HG03521 (cell line): ENCODE data around the gene STPG3.
A peak's percentile ranks its signal among the peaks of the same experiment; 100 is the strongest.
"Not testable (repeated sequence)": the region's sequence is repeated elsewhere in the genome, so short reads cannot be mapped to it uniquely, and the experiment has no call there.

Experiments used
- ATAC-seq: cut with Tn5 transposase; IDR thresholded peaks from one replicate; pipeline ENCODE4 v1.9.1; 2021; ENCODE audit warnings: mild to moderate bottlenecking, moderate library complexity; ENCODE audit not compliant: unreplicated experiment

STPG3 gene

DNA sequence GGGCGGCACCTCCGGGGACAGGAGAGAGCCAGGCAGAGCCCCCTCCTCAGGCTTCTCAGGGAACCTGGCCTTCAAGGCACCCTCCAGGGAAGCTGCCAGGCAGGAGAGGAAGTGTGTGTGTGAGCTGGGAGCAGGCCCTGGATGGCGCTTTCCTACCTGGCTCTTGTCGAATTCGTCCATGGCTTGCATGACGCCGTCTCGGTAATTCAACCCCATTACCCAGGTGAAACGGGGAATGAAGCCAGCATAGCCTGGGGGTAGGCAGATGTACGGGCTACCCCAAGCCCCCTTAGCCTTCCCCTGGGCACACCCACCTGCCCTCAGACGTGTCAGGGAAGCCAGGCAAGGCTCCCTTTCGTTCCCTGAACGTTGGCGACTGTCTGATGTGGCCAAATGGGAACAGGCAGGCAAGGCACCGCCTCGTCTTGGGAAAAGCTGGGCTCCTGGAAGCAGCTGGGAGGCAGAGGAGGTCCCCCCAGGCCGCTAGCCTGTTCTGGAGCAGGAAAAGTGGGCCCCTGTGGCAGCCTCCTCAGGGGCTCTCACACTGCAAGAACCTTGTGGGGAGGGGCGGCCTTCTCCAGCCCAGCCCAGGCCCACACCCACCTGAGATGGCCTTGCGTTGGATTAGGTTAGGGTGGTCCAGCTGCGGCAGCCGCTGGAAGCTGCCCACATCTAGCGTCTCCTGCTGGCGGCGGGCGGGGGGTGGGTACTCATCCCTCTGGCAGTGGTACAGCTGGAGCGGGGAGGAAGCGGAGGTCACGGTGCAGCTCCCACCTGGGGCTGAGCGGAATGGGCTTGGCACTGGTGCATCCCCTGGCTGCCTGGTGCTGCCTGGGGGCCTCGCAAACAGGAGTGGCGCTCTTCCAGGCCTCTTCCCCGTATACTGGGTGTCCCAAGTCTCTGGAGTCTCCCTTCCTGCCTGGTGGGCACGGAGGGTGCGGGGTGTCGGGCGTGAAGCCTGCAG, 6.3 kb upstream of the STPG3 start:
- no peak for ATAC-seq

- no peak for ATAC-seq
Measured at GRCh38 chr9:137245450-137246421, 5.3 kb upstream of the STPG3 start.

GRCh38 chr9:137247135-137247915, 3.8 kb upstream of the STPG3 start:
- no peak for ATAC-seq

- ATAC-seq, result no peak
Measured at GRCh38 chr9:137247916-137248175, 3.2 kb upstream of the STPG3 start.

DNA sequence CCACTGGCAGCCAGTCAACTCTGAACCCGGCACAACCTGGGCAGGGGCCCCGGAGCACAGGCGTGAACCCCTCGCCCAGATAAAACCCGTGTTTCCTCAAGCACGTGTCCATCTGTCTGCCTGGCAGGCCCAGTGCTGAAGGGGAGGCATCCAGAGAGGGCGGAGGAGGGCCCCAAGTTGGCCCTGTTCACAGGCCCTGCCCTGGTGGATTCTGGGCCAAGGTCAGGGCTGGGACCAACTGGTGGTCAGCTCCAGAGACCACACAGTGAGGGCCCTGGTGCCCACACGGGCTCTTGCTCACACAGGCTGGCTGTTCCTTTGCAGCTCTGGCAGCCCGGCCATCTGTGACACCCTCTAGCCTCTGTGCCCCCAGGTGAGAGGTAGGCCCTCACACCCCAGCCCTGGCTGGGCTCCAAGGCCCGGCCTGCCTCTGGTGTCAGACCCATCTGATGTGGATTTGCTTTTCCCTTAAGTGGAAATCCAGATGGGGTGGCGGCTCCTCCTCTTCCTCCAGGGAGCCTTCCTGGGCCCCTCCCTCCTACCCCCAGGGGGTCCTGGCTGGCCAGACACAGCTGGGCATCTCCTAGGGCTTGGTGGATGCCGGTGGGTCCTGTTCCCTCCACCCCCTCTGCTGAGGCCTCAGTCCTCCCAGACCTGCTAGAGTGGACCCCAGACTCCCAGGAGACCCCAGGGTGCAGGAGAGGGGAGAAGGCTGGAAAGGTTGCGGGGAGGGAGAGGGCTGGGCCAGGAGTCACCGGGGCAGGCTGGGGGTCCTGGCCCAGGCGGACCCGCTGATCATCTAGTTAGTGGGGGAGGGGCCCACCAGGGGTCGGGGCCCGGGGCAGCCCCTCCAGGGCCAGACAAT, 525 bp upstream of the STPG3 start:
- no peak for ATAC-seq

GRCh38 chr9:137251490-137252268, 593 bp downstream of the STPG3 start:
- no peak for ATAC-seq

- ATAC-seq, result no peak
Measured at GRCh38 chr9:137252555-137253506, 1.7 kb downstream of the STPG3 start.

GRCh38 chr9:137253717-137254623, 2.9 kb downstream of the STPG3 start:
- no peak for ATAC-seq

DNA sequence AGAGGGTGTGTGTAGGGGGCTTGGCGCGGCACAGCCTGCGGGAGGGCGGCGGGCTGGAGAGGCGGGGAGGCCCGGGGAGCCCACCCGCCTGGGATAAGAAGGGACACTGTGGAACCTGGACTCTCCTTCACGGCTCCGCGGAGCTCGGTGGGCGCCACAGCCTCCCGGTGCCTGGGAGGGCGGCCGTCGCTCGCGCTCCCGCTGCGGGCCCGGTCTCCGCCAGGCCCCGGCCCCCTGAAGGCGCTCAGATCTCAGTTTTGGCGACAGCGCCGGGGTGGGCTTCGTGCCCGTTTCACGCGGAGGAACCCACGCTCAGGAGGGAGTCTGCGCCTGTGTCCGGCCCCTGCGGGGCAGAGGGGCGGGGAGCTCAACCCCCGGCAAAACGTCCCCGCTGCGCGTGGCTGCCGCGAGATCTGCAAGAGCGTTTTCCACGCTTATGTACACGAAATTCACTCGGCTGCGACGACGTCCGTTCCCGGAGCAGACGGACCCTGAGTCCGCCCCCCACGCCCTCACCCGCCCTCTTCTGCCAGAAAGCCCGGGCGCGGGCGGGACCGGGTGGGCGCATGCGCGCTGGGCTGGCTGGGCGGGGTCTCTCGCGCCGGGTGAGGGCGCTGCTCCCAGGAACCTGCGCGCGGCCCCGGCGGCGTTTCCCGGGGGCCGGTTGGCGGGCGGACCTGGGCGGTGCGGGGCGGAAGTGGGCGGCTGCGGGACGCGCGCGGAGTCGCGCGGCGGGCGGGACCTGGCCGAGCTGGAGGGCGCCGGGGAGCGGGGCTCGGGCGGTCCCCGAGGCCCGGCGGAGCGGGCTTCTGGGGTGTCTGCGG, 3.8 kb downstream of the STPG3 start, which contains the start of gene NELFB:
Gene NELFB (plus strand): TSS at position 704 of the 824 bp plus-strand sequence.
- ATAC-seq, result peak; percentile 83

- ATAC-seq, result peak; percentile 1
Measured at GRCh38 chr9:137255448-137256114, 4.5 kb downstream of the STPG3 start.

DNA sequence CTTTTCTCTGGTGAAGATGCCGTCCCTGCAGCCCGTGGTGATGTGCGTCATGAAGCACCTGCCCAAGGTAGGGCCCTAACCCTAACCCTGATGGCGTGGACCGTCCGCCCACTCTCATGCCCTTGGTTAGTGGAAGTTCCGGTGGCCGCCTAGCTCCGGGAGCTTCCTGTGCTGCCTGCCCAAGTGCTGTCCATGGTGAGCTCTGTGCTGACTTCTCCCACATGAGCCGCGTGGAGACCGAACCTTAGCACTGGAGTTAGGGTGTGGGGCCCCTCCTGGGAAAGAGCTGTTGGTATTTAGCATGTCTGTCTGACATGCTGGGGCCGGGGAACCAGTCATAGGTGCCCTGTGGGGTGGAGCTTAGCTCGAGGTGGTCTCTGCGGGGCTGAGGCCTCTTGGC, 5.3 kb downstream of the STPG3 start:
- no peak for ATAC-seq

- ATAC-seq, result no peak
Measured at GRCh38 chr9:137256856-137257255, 5.8 kb downstream of the STPG3 start.

- not testable (repeated sequence) for ATAC-seq
Measured at GRCh38 chr9:137262173-137262908, 11.3 kb downstream of the STPG3 start.

DNA sequence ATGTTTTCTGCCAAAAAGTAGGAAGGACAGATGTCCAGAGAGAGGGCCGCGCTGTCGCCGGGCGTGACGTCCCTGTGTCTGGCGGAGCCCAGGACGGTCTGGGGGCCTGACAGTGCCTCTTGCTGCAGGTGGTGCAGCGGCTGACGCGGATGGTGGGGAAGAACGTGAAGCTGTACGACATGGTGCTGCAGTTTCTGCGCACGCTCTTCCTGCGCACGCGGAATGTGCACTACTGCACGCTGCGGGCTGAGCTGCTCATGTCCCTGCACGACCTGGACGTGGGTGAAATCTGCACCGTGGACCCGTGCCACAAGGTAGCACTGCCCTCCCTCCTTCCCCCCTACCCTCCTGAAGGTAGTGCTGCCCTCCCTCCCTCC, 11.8 kb downstream of the STPG3 start:
- no peak for ATAC-seq

- ATAC-seq, result no peak
Measured at GRCh38 chr9:137263506-137263905, 12.4 kb downstream of the STPG3 start.
